ENCODE measurements around the gene SLC25A43.

DNA sequence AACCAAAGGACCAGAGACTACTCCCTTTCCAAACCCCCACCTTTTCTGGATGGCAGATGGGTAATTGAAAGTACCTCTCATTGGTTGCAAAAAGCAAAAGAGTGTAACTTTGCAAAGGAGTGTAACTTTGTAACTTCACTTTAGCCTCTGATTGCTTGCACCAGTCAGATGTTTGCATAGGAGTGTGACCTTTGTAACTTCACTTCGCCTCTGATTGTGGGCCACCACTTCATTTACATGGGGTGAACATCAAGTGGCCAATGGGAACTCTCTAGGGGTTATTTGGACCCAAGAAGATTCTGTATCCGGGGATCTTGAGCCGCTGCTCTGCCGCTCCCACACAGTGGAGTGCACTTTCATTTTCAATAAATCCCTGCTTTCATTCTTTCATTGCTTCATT, 9.9 kb upstream of the SLC25A43 start:
- TF ChIP-seq CTCF (conservative IDR thresholded peaks at IDR 0.05) (no peak), EZH2 (IDR thresholded peaks at IDR 0.05; ENCODE audit: low read depth) (no peak)
